SK-N-SH treated with all-trans-retinoic acid at 6 μM for 48 hours (cell line): ENCODE measurements around the gene MOBP.

Experiments used
- CSDC2 ChIP-seq: fragments of 250-450 bp; sonication (Bioruptor Pico); IDR thresholded peaks from 2 replicates; pipeline ENCODE4 v1.5.0; 2020; ENCODE audit warnings: mild to moderate bottlenecking, moderate library complexity
- ISL1 ChIP-seq: fragments of 250-450 bp; sonication (Bioruptor Pico); IDR thresholded peaks from 2 replicates; pipeline ENCODE4 v2.1.2; 2022; ENCODE audit warnings: mild to moderate bottlenecking, moderate library complexity
- RARB ChIP-seq: fragments of 250-450 bp; sonication (Bioruptor Pico); IDR thresholded peaks from 2 replicates; pipeline ENCODE4 v1.8.0; 2021; ENCODE audit warnings: mild to moderate bottlenecking, moderate library complexity
- TCF4 ChIP-seq: fragments of 250-450 bp; sonication (Bioruptor Pico); IDR thresholded peaks from 2 replicates; pipeline ENCODE4 v1.8.0; 2021; ENCODE audit warnings: mild to moderate bottlenecking, moderate library complexity, borderline replicate concordance
- ZC3H10 ChIP-seq: fragments of 250-450 bp; sonication (Bioruptor Pico); IDR thresholded peaks from 2 replicates; pipeline ENCODE4 v1.5.1; 2021; ENCODE audit warnings: mild to moderate bottlenecking, moderate library complexity
- ZFP3 ChIP-seq: fragments of 250-450 bp; sonication (Bioruptor Pico); IDR thresholded peaks from 2 replicates; pipeline ENCODE4 v1.5.0; 2020; ENCODE audit warnings: mild to moderate bottlenecking, moderate library complexity
- ZFP30 ChIP-seq: fragments of 450-650 bp; formaldehyde crosslinking; IDR thresholded peaks from 2 replicates; pipeline ENCODE4 v1.5.0; 2022; ENCODE audit warnings: mild to moderate bottlenecking, moderate library complexity
- ZNF565 ChIP-seq: fragments of 450-650 bp; formaldehyde crosslinking; conservative IDR thresholded peaks from 2 replicates; pipeline ENCODE4 v1.5.0; 2020; ENCODE audit warnings: low read depth, mild to moderate bottlenecking, moderate library complexity
- TF ChIP-seq, protein P1 (sequence below): fragments of 250-450 bp; sonication (Bioruptor Pico); IDR thresholded peaks from 2 replicates; pipeline ENCODE4 v1.5.1; 2020; ENCODE audit warnings: low read depth, mild to moderate bottlenecking, moderate library complexity
- TF ChIP-seq, protein P2 (sequence below): fragments of 250-450 bp; sonication (Bioruptor Pico); IDR thresholded peaks from 2 replicates; pipeline ENCODE4 v1.5.1; 2021; ENCODE audit warnings: mild to moderate bottlenecking, moderate library complexity
- TF ChIP-seq, protein P3 (sequence below): fragments of 250-450 bp; sonication (Bioruptor Pico); IDR thresholded peaks from 2 replicates; pipeline ENCODE4 v1.8.0; 2020; ENCODE audit warnings: mild to moderate bottlenecking, moderate library complexity, borderline replicate concordance

DNA sequence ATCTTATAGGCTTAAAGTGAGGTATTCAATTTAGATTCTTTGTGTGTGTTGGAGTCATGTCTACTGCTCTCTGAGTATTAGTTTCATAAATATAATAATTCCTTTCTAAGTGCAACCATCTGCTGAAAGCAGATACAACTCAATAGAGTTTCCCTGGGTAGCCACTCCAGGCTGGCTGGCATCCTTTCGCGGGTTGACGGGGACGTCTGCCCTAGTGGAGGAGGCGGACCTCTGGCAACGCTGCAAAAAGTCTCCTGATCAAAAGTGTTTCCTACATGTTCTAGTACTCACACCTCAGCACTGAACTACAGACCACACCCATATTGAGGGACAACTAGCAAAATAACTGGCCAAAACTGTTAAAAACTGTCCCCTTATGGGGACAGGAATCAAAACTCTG lies 2.5 kb downstream of the MOBP start:
- TF ChIP-seq, protein P1, sequence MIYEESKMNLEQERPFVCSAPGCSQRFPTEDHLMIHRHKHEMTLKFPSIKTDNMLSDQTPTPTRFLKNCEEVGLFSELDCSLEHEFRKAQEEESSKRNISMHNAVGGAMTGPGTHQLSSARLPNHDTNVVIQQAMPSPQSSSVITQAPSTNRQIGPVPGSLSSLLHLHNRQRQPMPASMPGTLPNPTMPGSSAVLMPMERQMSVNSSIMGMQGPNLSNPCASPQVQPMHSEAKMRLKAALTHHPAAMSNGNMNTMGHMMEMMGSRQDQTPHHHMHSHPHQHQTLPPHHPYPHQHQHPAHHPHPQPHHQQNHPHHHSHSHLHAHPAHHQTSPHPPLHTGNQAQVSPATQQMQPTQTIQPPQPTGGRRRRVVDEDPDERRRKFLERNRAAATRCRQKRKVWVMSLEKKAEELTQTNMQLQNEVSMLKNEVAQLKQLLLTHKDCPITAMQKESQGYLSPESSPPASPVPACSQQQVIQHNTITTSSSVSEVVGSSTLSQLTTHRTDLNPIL, result no peak
- no peak for TF ChIP-seq ZFP3 (CRISPR knock-in tag)
- TF ChIP-seq, protein P2, sequence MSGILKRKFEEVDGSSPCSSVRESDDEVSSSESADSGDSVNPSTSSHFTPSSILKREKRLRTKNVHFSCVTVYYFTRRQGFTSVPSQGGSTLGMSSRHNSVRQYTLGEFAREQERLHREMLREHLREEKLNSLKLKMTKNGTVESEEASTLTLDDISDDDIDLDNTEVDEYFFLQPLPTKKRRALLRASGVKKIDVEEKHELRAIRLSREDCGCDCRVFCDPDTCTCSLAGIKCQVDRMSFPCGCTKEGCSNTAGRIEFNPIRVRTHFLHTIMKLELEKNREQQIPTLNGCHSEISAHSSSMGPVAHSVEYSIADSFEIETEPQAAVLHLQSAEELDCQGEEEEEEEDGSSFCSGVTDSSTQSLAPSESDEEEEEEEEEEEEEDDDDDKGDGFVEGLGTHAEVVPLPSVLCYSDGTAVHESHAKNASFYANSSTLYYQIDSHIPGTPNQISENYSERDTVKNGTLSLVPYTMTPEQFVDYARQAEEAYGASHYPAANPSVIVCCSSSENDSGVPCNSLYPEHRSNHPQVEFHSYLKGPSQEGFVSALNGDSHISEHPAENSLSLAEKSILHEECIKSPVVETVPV (CRISPR knock-in tag), result no peak
- TF ChIP-seq ISL1 (CRISPR knock-in tag), result no peak
- TF ChIP-seq ZFP30 (CRISPR knock-in tag), result no peak
- TF ChIP-seq, protein P3, sequence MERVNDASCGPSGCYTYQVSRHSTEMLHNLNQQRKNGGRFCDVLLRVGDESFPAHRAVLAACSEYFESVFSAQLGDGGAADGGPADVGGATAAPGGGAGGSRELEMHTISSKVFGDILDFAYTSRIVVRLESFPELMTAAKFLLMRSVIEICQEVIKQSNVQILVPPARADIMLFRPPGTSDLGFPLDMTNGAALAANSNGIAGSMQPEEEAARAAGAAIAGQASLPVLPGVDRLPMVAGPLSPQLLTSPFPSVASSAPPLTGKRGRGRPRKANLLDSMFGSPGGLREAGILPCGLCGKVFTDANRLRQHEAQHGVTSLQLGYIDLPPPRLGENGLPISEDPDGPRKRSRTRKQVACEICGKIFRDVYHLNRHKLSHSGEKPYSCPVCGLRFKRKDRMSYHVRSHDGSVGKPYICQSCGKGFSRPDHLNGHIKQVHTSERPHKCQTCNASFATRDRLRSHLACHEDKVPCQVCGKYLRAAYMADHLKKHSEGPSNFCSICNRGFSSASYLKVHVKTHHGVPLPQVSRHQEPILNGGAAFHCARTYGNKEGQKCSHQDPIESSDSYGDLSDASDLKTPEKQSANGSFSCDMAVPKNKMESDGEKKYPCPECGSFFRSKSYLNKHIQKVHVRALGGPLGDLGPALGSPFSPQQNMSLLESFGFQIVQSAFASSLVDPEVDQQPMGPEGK, result no peak
- no peak for TF ChIP-seq RARB (CRISPR knock-in tag)
- no peak for TF ChIP-seq ZC3H10 (CRISPR knock-in tag)
- TF ChIP-seq ZNF565 (CRISPR knock-in tag), result no peak
- TF ChIP-seq TCF4 (CRISPR knock-in tag), result no peak
- no peak for TF ChIP-seq CSDC2 (CRISPR knock-in tag)
